HL-60 (cell line): ENCODE measurements around the gene EFHC2.

ENCODE experiments used
- GABPA ChIP-seq: IDR thresholded peaks from 2 replicates; pipeline ENCODE4 v1.6.1; 2012; ENCODE audit warnings: low read depth
- POLR2AphosphoS5 ChIP-seq: IDR thresholded peaks from 2 replicates; pipeline ENCODE4 v1.6.1; 2012; ENCODE audit warnings: low read depth
- SPI1 ChIP-seq: IDR thresholded peaks from 2 replicates; pipeline ENCODE4 v1.6.1; 2012; ENCODE audit warnings: low read depth, mild to moderate bottlenecking, borderline replicate concordance
- TF ChIP-seq, protein P1 (sequence below): IDR thresholded peaks from one replicate; pipeline ENCODE4 v1.5.1; 2011; ENCODE audit warnings: low read length, control low read depth, inconsistent platforms; ENCODE audit not compliant: insufficient read depth
- TF ChIP-seq, protein P2 (sequence below): IDR thresholded peaks from 2 replicates; pipeline ENCODE4 v1.6.1; 2012; ENCODE audit warnings: low read depth; ENCODE audit not compliant: insufficient replicate concordance

DNA sequence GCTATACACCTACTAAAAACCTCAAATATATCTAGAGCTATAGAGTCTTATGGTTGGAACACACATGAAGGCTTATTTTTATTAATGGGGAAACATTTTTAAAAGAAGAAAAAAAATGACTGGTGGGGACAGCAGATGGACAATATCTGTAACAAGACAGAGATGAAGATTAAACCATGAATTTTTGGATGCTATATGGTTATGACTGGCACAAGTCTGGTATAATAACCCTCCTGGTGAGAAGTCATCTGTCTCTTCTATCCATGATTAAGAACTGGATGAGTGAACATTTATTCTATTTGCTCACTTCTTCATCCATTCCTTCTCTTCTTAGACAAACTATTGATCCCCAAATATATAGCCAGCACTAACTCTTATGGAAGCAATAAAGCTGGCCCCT is 104.4 kb downstream of the EFHC2 start:
- TF ChIP-seq, protein P1, sequence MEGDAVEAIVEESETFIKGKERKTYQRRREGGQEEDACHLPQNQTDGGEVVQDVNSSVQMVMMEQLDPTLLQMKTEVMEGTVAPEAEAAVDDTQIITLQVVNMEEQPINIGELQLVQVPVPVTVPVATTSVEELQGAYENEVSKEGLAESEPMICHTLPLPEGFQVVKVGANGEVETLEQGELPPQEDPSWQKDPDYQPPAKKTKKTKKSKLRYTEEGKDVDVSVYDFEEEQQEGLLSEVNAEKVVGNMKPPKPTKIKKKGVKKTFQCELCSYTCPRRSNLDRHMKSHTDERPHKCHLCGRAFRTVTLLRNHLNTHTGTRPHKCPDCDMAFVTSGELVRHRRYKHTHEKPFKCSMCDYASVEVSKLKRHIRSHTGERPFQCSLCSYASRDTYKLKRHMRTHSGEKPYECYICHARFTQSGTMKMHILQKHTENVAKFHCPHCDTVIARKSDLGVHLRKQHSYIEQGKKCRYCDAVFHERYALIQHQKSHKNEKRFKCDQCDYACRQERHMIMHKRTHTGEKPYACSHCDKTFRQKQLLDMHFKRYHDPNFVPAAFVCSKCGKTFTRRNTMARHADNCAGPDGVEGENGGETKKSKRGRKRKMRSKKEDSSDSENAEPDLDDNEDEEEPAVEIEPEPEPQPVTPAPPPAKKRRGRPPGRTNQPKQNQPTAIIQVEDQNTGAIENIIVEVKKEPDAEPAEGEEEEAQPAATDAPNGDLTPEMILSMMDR = no peak
- no peak for TF ChIP-seq POLR2AphosphoS5
- TF ChIP-seq GABPA = no peak
- TF ChIP-seq, protein P2, sequence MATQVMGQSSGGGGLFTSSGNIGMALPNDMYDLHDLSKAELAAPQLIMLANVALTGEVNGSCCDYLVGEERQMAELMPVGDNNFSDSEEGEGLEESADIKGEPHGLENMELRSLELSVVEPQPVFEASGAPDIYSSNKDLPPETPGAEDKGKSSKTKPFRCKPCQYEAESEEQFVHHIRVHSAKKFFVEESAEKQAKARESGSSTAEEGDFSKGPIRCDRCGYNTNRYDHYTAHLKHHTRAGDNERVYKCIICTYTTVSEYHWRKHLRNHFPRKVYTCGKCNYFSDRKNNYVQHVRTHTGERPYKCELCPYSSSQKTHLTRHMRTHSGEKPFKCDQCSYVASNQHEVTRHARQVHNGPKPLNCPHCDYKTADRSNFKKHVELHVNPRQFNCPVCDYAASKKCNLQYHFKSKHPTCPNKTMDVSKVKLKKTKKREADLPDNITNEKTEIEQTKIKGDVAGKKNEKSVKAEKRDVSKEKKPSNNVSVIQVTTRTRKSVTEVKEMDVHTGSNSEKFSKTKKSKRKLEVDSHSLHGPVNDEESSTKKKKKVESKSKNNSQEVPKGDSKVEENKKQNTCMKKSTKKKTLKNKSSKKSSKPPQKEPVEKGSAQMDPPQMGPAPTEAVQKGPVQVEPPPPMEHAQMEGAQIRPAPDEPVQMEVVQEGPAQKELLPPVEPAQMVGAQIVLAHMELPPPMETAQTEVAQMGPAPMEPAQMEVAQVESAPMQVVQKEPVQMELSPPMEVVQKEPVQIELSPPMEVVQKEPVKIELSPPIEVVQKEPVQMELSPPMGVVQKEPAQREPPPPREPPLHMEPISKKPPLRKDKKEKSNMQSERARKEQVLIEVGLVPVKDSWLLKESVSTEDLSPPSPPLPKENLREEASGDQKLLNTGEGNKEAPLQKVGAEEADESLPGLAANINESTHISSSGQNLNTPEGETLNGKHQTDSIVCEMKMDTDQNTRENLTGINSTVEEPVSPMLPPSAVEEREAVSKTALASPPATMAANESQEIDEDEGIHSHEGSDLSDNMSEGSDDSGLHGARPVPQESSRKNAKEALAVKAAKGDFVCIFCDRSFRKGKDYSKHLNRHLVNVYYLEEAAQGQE = no peak
- no peak for TF ChIP-seq SPI1
